Upper lobe of left lung (tissue), 4 donors: Measurements from ENCODE around the gene FLNB.

Source experiments
- POLR2A ChIP-seq, 4 donors: fragments of 450-650 bp; IDR thresholded peaks; one replicate each; pipeline ENCODE4 v1.5.1; 2016 to 2017; ENCODE audit warnings: antibody characterized with exemption in 4 of 4, mild to moderate bottlenecking in 2 of 4
- TF ChIP-seq, protein P1 (sequence below), 6 experiments: fragments of 450-650 bp in 4 of 6; fragments of 200-600 bp in 2 of 6; sonication (generic) in 2 of 6; IDR thresholded peaks; one replicate each; pipeline ENCODE4 v1.5.1; 2016 to 2019; ENCODE audit warnings: antibody characterized with exemption in 6 of 6

DNA sequence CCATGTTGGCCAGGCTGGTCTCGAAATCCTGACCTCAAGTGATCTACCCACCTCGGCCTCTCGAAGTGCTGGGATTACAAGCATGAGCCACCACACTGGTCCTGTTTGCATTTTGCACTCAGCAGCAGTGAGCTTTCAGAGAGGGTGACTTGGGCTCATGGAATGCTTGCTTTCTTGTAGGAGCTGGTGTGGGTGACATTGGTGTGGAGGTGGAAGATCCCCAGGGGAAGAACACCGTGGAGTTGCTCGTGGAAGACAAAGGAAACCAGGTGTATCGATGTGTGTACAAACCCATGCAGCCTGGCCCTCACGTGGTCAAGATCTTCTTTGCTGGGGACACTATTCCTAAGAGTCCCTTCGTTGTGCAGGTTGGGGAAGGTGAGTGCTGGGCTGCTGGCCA, 90.3 kb downstream of the FLNB start:
- TF ChIP-seq, protein P1, sequence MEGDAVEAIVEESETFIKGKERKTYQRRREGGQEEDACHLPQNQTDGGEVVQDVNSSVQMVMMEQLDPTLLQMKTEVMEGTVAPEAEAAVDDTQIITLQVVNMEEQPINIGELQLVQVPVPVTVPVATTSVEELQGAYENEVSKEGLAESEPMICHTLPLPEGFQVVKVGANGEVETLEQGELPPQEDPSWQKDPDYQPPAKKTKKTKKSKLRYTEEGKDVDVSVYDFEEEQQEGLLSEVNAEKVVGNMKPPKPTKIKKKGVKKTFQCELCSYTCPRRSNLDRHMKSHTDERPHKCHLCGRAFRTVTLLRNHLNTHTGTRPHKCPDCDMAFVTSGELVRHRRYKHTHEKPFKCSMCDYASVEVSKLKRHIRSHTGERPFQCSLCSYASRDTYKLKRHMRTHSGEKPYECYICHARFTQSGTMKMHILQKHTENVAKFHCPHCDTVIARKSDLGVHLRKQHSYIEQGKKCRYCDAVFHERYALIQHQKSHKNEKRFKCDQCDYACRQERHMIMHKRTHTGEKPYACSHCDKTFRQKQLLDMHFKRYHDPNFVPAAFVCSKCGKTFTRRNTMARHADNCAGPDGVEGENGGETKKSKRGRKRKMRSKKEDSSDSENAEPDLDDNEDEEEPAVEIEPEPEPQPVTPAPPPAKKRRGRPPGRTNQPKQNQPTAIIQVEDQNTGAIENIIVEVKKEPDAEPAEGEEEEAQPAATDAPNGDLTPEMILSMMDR (IDR thresholded peaks at IDR 0.05) = no peak
- TF ChIP-seq POLR2A (IDR thresholded peaks at IDR 0.05) = no peak
